Measurements from ENCODE around the gene PLEK.

Gene PLEK

DNA sequence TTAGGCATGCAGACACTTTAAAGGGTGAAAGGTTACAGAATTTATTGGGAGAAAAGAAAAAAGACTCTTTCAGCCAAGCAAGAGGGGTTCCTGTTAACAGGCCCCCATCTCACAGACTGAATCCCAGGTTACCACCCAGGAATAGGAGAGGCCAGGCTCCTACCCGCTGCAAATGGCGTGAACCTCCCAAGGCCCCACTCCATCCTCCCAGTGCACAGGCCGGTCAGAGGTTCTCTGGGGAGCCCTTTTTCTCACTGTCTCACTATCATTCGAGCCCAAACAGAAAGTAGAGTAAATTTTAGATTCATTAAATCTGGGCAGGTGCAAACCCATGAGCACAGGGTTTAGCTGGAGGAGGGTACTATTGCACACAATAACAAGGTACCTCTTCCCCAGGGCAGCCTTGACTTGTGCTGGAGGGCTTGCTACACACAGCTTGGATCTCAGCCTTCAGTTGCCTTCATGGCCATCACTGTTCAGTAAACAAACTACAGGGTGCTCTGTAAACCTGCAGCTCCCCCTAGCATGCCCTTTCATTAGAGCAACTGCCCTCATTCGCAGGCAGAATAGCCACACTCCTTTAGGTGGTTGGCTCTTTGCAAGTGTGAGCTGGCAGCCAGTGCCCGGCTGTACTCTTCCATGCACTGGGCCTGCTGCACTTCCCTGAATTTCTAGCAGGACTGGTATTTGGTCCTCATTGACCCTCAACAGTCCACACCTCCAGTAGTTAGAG is 7.3 kb upstream of the PLEK start:
- Histone ChIP-seq H3K27me3 (ENCODE audit: control insufficient read depth, insufficient read depth, low read length) (peaks cover 7% of the 10 kb centered on the region), H3K9me3 (ENCODE audit: control insufficient read depth, insufficient read depth, low read length) (no peaks in the 10 kb centered on the region), H3K9ac (ENCODE audit: low read depth, low read length) (no peak overlapping the region), H3K4me3 (ENCODE audit: low read depth, low read length) (no peak overlapping the region), H3K36me3 (ENCODE audit: control insufficient read depth, insufficient read depth, low read length) (no peaks in the 10 kb centered on the region), H3K4me1 (ENCODE audit: control insufficient read depth, insufficient read depth, low read length) (no peaks in the 10 kb centered on the region)

DNA sequence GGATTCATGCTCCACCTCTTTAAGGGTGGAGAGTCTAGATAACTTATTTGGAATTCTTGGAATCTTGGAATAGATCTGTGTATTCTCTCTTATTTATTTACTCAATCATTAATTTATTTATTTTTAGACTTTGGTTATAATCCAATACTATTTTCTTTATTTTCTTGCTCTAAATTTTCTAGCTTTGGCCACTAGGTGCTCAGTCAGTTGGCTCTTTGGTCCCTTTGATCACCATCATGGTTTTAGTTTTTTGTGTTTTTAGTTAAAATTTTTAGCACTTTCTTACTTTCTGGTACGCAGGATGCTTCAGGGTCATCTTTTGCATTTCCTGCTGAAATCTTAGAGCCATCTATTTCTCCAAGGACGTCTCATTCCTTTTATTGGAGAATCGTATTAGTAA is 5.2 kb upstream of the PLEK start:
- Histone ChIP-seq H3K9ac (ENCODE audit: low read depth, low read length) (no peak overlapping the region), H3K36me3 (ENCODE audit: control insufficient read depth, insufficient read depth, low read length) (no peaks in the 10 kb centered on the region), H3K27me3 (ENCODE audit: control insufficient read depth, insufficient read depth, low read length) (peaks cover 11% of the 10 kb centered on the region), H3K4me3 (ENCODE audit: low read depth, low read length) (no peak overlapping the region), H3K4me1 (ENCODE audit: control insufficient read depth, insufficient read depth, low read length) (no peaks in the 10 kb centered on the region), H3K9me3 (ENCODE audit: control insufficient read depth, insufficient read depth, low read length) (no peaks in the 10 kb centered on the region)

GRCh38 chr2:68362069-68362468 is 3.0 kb upstream of the PLEK start:
- Histone ChIP-seq H3K9me3 (ENCODE audit: control insufficient read depth, insufficient read depth, low read length) (no peaks in the 10 kb centered on the region), H3K27me3 (ENCODE audit: control insufficient read depth, insufficient read depth, low read length) (peaks cover 11% of the 10 kb centered on the region), H3K4me1 (ENCODE audit: control insufficient read depth, insufficient read depth, low read length) (no peaks in the 10 kb centered on the region), H3K4me3 (ENCODE audit: low read depth, low read length) (no peak overlapping the region), H3K9ac (ENCODE audit: low read depth, low read length) (no peak overlapping the region), H3K36me3 (ENCODE audit: control insufficient read depth, insufficient read depth, low read length) (no peaks in the 10 kb centered on the region)

- no peak overlapping the region for H3K4me3 ChIP-seq (ENCODE audit: low read depth, low read length)
- peaks cover 11% of the 10 kb centered on the region for H3K27me3 ChIP-seq (ENCODE audit: control insufficient read depth, insufficient read depth, low read length)
- no peaks in the 10 kb centered on the region for H3K36me3 ChIP-seq (ENCODE audit: control insufficient read depth, insufficient read depth, low read length)
- no peaks in the 10 kb centered on the region for H3K9me3 ChIP-seq (ENCODE audit: control insufficient read depth, insufficient read depth, low read length)
- no peaks in the 10 kb centered on the region for H3K4me1 ChIP-seq (ENCODE audit: control insufficient read depth, insufficient read depth, low read length)
- H3K9ac ChIP-seq (ENCODE audit: low read depth, low read length), result no peak overlapping the region
Observed at GRCh38 chr2:68362749-68363148, 2.3 kb upstream of the PLEK start.

- Histone ChIP-seq H3K9ac (ENCODE audit: low read depth, low read length) (no peak overlapping the region), H3K27me3 (ENCODE audit: control insufficient read depth, insufficient read depth, low read length) (peaks cover 11% of the 10 kb centered on the region), H3K4me1 (ENCODE audit: control insufficient read depth, insufficient read depth, low read length) (no peaks in the 10 kb centered on the region), H3K4me3 (ENCODE audit: low read depth, low read length) (no peak overlapping the region), H3K9me3 (ENCODE audit: control insufficient read depth, insufficient read depth, low read length) (no peaks in the 10 kb centered on the region), H3K36me3 (ENCODE audit: control insufficient read depth, insufficient read depth, low read length) (no peaks in the 10 kb centered on the region)
Observed at GRCh38 chr2:68363721-68364120, 1.4 kb upstream of the PLEK start.

- Histone ChIP-seq H3K9me3 (ENCODE audit: control insufficient read depth, insufficient read depth, low read length) (no peaks in the 10 kb centered on the region), H3K27me3 (ENCODE audit: control insufficient read depth, insufficient read depth, low read length) (peaks cover 11% of the 10 kb centered on the region), H3K4me3 (ENCODE audit: low read depth, low read length) (no peak overlapping the region), H3K36me3 (ENCODE audit: control insufficient read depth, insufficient read depth, low read length) (no peaks in the 10 kb centered on the region), H3K4me1 (ENCODE audit: control insufficient read depth, insufficient read depth, low read length) (no peaks in the 10 kb centered on the region), H3K9ac (ENCODE audit: low read depth, low read length) (no peak overlapping the region)
Observed at GRCh38 chr2:68366083-68366560, 1.0 kb downstream of the PLEK start.

GRCh38 chr2:68367953-68368653 is 3.0 kb downstream of the PLEK start:
- no peak overlapping the region for H3K4me3 ChIP-seq (ENCODE audit: low read depth, low read length)
- H3K27me3 ChIP-seq (ENCODE audit: control insufficient read depth, insufficient read depth, low read length), result peaks cover 2% of the 10 kb centered on the region
- H3K4me1 ChIP-seq (ENCODE audit: control insufficient read depth, insufficient read depth, low read length), result no peaks in the 10 kb centered on the region
- H3K9ac ChIP-seq (ENCODE audit: low read depth, low read length), result no peak overlapping the region
- no peaks in the 10 kb centered on the region for H3K9me3 ChIP-seq (ENCODE audit: control insufficient read depth, insufficient read depth, low read length)
- H3K36me3 ChIP-seq (ENCODE audit: control insufficient read depth, insufficient read depth, low read length), result no peaks in the 10 kb centered on the region

- no peak overlapping the region for H3K4me3 ChIP-seq (ENCODE audit: low read depth, low read length)
- H3K4me1 ChIP-seq (ENCODE audit: control insufficient read depth, insufficient read depth, low read length), result no peaks in the 10 kb centered on the region
- no peaks in the 10 kb centered on the region for H3K27me3 ChIP-seq (ENCODE audit: control insufficient read depth, insufficient read depth, low read length)
- no peaks in the 10 kb centered on the region for H3K36me3 ChIP-seq (ENCODE audit: control insufficient read depth, insufficient read depth, low read length)
- H3K9ac ChIP-seq (ENCODE audit: low read depth, low read length), result no peak overlapping the region
- no peaks in the 10 kb centered on the region for H3K9me3 ChIP-seq (ENCODE audit: control insufficient read depth, insufficient read depth, low read length)
Observed at GRCh38 chr2:68368654-68369336, 3.7 kb downstream of the PLEK start.

DNA sequence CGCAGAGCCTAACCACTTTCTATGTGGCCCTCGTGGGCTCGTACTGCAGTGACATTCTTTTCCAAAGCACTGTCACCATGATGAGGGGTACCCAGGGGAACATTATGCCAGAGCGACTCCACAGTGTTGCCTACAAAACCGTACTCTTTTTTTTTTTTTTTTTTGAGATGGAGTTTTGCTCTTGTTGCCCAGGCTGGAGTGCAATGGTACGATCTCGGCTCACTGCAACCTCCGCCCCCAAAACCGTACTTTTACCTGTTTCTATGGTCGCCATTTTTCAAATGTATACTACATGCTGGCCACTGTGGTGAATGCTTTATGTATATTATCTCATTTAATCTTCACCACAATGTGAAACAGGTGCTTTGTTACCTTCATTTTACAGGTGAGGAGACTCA is 4.3 kb downstream of the PLEK start:
- H3K9ac ChIP-seq (ENCODE audit: low read depth, low read length), result no peak overlapping the region
- H3K9me3 ChIP-seq (ENCODE audit: control insufficient read depth, insufficient read depth, low read length), result no peaks in the 10 kb centered on the region
- no peaks in the 10 kb centered on the region for H3K27me3 ChIP-seq (ENCODE audit: control insufficient read depth, insufficient read depth, low read length)
- no peaks in the 10 kb centered on the region for H3K36me3 ChIP-seq (ENCODE audit: control insufficient read depth, insufficient read depth, low read length)
- H3K4me1 ChIP-seq (ENCODE audit: control insufficient read depth, insufficient read depth, low read length), result no peaks in the 10 kb centered on the region
- no peak overlapping the region for H3K4me3 ChIP-seq (ENCODE audit: low read depth, low read length)

DNA sequence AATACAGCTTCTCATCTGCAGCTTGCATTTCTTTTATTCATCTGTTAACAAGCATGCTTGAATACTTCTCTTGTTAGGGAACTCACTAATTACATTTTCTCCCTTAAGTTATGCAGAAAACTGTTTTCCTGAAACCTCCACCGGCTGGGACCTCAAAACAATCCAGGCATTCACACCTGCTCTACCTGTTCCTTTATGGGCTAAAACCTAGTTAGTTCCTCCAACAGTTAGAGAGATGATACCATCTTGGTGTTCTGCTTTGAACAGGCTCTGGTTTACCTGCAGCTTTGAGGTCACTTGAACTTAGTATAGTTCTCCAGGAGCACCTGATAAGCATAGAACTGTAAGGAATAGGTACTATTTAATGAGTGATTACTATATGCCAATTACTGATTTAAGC is 6.1 kb downstream of the PLEK start:
- no peaks in the 10 kb centered on the region for H3K27me3 ChIP-seq (ENCODE audit: control insufficient read depth, insufficient read depth, low read length)
- H3K9me3 ChIP-seq (ENCODE audit: control insufficient read depth, insufficient read depth, low read length), result no peaks in the 10 kb centered on the region
- no peaks in the 10 kb centered on the region for H3K36me3 ChIP-seq (ENCODE audit: control insufficient read depth, insufficient read depth, low read length)
- H3K4me3 ChIP-seq (ENCODE audit: low read depth, low read length), result no peak overlapping the region
- H3K4me1 ChIP-seq (ENCODE audit: control insufficient read depth, insufficient read depth, low read length), result no peaks in the 10 kb centered on the region
- no peak overlapping the region for H3K9ac ChIP-seq (ENCODE audit: low read depth, low read length)

DNA sequence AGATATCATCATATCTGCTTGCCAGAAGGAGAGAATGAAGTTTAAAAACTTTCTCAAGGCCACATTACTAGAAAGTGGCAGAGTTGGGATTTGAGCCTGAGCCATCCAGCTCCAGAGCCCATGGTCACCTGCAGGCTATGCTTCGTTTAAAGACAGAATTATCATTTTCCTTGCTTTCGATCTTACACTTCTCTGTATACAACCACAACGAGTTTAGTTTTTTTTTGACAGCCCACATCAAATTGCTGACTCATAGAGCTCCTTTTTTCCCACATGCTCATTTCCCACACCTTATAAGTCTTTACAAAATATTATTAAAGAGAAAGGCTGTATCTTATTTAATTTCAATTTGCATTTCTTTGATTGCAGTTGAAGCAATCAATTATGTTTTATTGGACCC is 6.5 kb downstream of the PLEK start:
- no peak overlapping the region for H3K4me3 ChIP-seq (ENCODE audit: low read depth, low read length)
- no peaks in the 10 kb centered on the region for H3K27me3 ChIP-seq (ENCODE audit: control insufficient read depth, insufficient read depth, low read length)
- no peaks in the 10 kb centered on the region for H3K36me3 ChIP-seq (ENCODE audit: control insufficient read depth, insufficient read depth, low read length)
- no peaks in the 10 kb centered on the region for H3K4me1 ChIP-seq (ENCODE audit: control insufficient read depth, insufficient read depth, low read length)
- no peaks in the 10 kb centered on the region for H3K9me3 ChIP-seq (ENCODE audit: control insufficient read depth, insufficient read depth, low read length)
- no peak overlapping the region for H3K9ac ChIP-seq (ENCODE audit: low read depth, low read length)

GRCh38 chr2:68372485-68372884 is 7.4 kb downstream of the PLEK start:
- Histone ChIP-seq H3K4me1 (ENCODE audit: control insufficient read depth, insufficient read depth, low read length) (no peaks in the 10 kb centered on the region), H3K27me3 (ENCODE audit: control insufficient read depth, insufficient read depth, low read length) (no peaks in the 10 kb centered on the region), H3K36me3 (ENCODE audit: control insufficient read depth, insufficient read depth, low read length) (no peaks in the 10 kb centered on the region), H3K9me3 (ENCODE audit: control insufficient read depth, insufficient read depth, low read length) (no peaks in the 10 kb centered on the region), H3K9ac (ENCODE audit: low read depth, low read length) (no peak overlapping the region), H3K4me3 (ENCODE audit: low read depth, low read length) (no peak overlapping the region)

Measured in iPS-15b (cell line).